PFSK-1 (cell line): ENCODE data around the gene LARP4B.

ENCODE experiments used
- REST ChIP-seq, 2 experiments: IDR thresholded peaks; 2 replicates each; pipeline versions ENCODE4 v1.6.1 to v1.8.0; 2011 to 2012; ENCODE audit warnings: low read depth in 2 of 2, low read length in 2 of 2, control low read depth in 1 of 2, inconsistent platforms in 1 of 2, mild to moderate bottlenecking in 1 of 2, moderate library complexity in 1 of 2; ENCODE audit not compliant: insufficient read depth in 1 of 2
- SIN3A ChIP-seq: IDR thresholded peaks from 2 replicates; pipeline ENCODE4 v1.6.1; 2012; ENCODE audit warnings: mild to moderate bottlenecking, low read length, moderate library complexity, borderline replicate concordance; ENCODE audit not compliant: insufficient read depth

DNA sequence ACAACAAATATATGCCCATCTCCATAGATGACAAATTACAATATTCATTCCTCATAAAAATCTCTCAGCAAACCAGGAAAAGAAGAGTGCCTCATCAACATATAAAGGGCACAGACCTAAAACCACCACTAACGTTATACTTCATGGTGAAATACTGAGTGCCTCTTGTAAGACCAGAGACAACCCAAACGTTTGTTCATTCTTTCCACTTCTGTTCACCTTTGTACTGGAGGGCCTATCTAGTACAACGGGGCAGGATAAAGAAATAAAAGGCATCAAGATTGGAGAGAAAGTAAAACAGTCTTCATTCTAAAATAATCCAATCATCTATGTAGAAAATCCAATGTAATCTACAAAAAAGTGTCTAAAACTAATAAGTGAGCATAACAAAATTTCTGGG is 79.1 kb downstream of the LARP4B start:
- TF ChIP-seq SIN3A (no peak), REST (IDR thresholded peaks at IDR 0.05; ENCODE audit: insufficient read depth in 1 of 2, low read depth in 2 of 2, low read length in 2 of 2) (no peak)
